OCI-LY3 (cell line): Measurements from ENCODE around the gene SLC5A11.

Source experiments
- H2AFZ ChIP-seq: fragments of 200-600, 300-600 bp; shearing (Covaris generic); 2 replicates; pipeline ENCODE4 v1.6.0; 2014; ENCODE audit warnings: antibody characterized with exemption, low read depth, low read length
- H3K27ac ChIP-seq: fragments of 200-600, 300-600 bp; sonication (generic); 2 replicates; pipeline ENCODE4 v1.5.1; 2014; ENCODE audit warnings: mild to moderate bottlenecking, low read length, moderate library complexity, mixed read lengths
- H3K27me3 ChIP-seq: fragments of 200-600, 300-600 bp; sonication (generic); 2 replicates; pipeline ENCODE4 v1.6.1; 2014; ENCODE audit warnings: low read depth, low read length, mixed read lengths
- H3K36me3 ChIP-seq: fragments of 200-600, 300-600 bp; sonication (generic); replicated peaks from 2 replicates; pipeline ENCODE3; 2014; ENCODE audit warnings: low read depth, low read length, mixed read lengths
- H3K4me1 ChIP-seq: fragments of 300-600, 200-600 bp; sonication (generic); 2 replicates; pipeline ENCODE4 v1.6.1; 2014; ENCODE audit warnings: low read length, mixed read lengths
- H3K4me2 ChIP-seq: fragments of 200-600, 300-600 bp; sonication (generic); 2 replicates; pipeline ENCODE4 v1.6.1; 2014; ENCODE audit warnings: low read length, mixed read lengths
- H3K4me3 ChIP-seq: fragments of 300-600, 200-600 bp; sonication (generic); 2 replicates; pipeline ENCODE4 v1.5.1; 2014; ENCODE audit warnings: antibody characterized with exemption, mild to moderate bottlenecking, low read length, moderate library complexity
- H3K79me2 ChIP-seq: fragments of 300-600, 200-600 bp; shearing (Covaris generic); 2 replicates; pipeline ENCODE4 v1.6.1; 2014; ENCODE audit warnings: mild to moderate bottlenecking, low read length, mixed read lengths
- H3K9ac ChIP-seq: fragments of 300-600, 200-600 bp; shearing (Covaris generic); 2 replicates; pipeline ENCODE4 v1.6.0; 2014; ENCODE audit warnings: mild to moderate bottlenecking, low read length, moderate library complexity
- H3K9me3 ChIP-seq: fragments of 200-600, 300-600 bp; shearing (Covaris generic); 2 replicates; pipeline ENCODE4 v1.6.1; 2014; ENCODE audit warnings: low read length, mixed read lengths; ENCODE audit not compliant: insufficient read depth
- H4K20me1 ChIP-seq: fragments of 200-600, 300-600 bp; sonication (generic); 2 replicates; pipeline ENCODE4 v1.6.1; 2016; ENCODE audit warnings: low read length, mixed read lengths; ENCODE audit not compliant: insufficient read depth
- EZH2phosphoT487 ChIP-seq: fragments of 200-600 bp; shearing (Covaris generic); IDR thresholded peaks from 2 replicates; pipeline ENCODE4 v1.6.1; 2018; ENCODE audit warnings: antibody characterized with exemption, mixed run types, low read depth
- TF ChIP-seq, protein P1 (sequence below): fragments of 200-600, 300-600 bp; sonication (generic); IDR thresholded peaks from 2 replicates; pipeline ENCODE4 v1.5.1; 2014; ENCODE audit warnings: antibody characterized with exemption, low read length, low read depth

Gene SLC5A11

DNA sequence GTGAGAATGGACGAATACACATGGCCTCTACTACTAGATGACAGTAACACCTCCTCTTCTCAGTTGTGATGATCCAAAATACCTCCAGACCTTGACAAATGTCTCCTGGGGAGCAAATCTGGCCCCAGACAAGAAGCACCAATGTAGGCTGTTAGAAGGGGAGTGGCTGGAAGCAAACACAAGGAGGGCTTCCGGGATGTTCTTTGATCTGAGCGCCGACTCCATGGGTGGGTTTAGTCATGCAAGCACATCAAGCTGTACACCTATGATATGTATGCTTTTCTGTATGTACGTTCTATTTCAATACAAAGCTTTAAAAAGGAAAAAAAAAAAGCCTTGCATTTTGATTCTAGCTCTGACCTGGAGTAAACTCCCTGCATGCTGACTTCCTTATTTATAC, 108.0 kb downstream of the SLC5A11 start:
- H3K4me2 ChIP-seq = no peak overlapping the region
- H3K79me2 ChIP-seq = peaks cover 92% of the 10 kb centered on the region
- peaks cover 98% of the 10 kb centered on the region for H3K36me3 ChIP-seq
- peaks cover 95% of the 10 kb centered on the region for H4K20me1 ChIP-seq
- TF ChIP-seq, protein P1, sequence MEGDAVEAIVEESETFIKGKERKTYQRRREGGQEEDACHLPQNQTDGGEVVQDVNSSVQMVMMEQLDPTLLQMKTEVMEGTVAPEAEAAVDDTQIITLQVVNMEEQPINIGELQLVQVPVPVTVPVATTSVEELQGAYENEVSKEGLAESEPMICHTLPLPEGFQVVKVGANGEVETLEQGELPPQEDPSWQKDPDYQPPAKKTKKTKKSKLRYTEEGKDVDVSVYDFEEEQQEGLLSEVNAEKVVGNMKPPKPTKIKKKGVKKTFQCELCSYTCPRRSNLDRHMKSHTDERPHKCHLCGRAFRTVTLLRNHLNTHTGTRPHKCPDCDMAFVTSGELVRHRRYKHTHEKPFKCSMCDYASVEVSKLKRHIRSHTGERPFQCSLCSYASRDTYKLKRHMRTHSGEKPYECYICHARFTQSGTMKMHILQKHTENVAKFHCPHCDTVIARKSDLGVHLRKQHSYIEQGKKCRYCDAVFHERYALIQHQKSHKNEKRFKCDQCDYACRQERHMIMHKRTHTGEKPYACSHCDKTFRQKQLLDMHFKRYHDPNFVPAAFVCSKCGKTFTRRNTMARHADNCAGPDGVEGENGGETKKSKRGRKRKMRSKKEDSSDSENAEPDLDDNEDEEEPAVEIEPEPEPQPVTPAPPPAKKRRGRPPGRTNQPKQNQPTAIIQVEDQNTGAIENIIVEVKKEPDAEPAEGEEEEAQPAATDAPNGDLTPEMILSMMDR = no peak
- TF ChIP-seq EZH2phosphoT487 = no peak
- H3K4me1 ChIP-seq = no peaks in the 10 kb centered on the region
- 0 out of 2 replicates have a peak overlapping the region, but pooled peaks have one; percentile 11 for H3K27ac ChIP-seq
- H3K9ac ChIP-seq = no peak overlapping the region
- H3K4me3 ChIP-seq = no peak overlapping the region
- H3K27me3 ChIP-seq = no peaks in the 10 kb centered on the region
- no peak overlapping the region for H2AFZ ChIP-seq
- H3K9me3 ChIP-seq = no peaks in the 10 kb centered on the region

DNA sequence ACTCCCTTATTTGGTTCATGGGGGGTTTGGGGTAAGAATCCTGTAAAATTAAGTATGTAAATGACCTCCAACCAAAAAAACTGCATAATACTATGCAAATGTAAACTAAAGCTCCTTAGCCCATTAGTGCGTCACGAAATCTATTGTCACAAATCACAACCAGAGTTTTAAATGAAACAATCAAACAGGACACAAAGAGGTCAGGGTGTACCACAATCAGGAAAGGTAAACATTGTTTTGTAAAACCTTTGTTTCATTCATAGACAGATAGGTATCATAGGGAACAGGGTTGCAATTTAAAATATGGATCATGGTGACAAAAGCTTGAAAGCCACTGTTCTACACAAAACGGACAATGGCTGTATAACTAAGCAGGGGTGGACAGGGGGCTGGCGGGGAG, 108.4 kb downstream of the SLC5A11 start:
- Histone ChIP-seq H3K4me3 (no peak overlapping the region), H3K9ac (no peak overlapping the region), H4K20me1 (peaks cover 96% of the 10 kb centered on the region), H3K79me2 (peaks cover 93% of the 10 kb centered on the region), H3K27ac (no peak overlapping the region), H3K9me3 (no peaks in the 10 kb centered on the region), H3K36me3 (peaks cover 98% of the 10 kb centered on the region), H2AFZ (no peak overlapping the region), H3K4me2 (no peak overlapping the region), H3K27me3 (no peaks in the 10 kb centered on the region), H3K4me1 (no peaks in the 10 kb centered on the region)
- TF ChIP-seq EZH2phosphoT487 = no peak
- TF ChIP-seq, protein P1 = no peak

DNA sequence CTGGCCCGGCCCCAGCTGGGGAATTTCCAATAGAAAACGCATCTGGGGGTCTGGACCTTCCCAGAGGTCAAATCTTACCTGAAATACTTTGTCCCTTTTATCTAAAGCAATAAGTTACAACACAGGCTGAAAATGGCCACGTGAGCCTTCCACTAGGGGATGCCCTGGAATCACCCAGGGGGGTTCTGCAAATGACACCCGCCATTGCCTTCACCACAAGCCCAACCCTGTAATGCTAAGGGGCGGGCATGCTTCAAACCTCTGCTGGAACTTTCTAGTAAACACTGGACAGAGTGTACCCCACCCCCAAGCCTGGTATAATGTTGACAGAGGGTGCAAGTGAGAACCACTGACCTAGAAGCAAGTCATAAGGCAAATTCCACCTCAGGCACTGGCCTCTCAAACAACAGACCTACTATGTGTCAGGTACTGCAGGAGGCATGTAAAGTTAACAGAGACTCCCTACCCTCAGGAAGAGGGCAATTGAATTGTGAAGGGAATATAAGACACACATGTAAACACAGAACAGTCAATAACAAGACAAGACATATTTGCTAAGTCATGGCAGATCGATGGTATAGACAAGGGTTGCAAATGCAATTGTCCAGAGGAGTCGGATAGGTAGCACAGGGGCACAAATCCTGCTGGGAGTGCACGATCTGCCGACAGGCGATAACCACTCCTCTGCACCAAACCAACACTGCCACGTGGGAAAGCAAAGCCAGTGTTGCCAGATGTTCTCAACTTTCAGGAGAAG, 110.4 kb downstream of the SLC5A11 start:
- Histone ChIP-seq H4K20me1 (peaks cover 91% of the 10 kb centered on the region), H3K4me3 (no peak overlapping the region), H3K4me2 (no peak overlapping the region), H3K4me1 (no peaks in the 10 kb centered on the region), H2AFZ (no peak overlapping the region), H3K9me3 (no peaks in the 10 kb centered on the region), H3K27me3 (no peaks in the 10 kb centered on the region), H3K36me3 (peaks cover 93% of the 10 kb centered on the region), H3K27ac (no peak overlapping the region), H3K9ac (no peak overlapping the region), H3K79me2 (peaks cover 90% of the 10 kb centered on the region)
- TF ChIP-seq EZH2phosphoT487 = no peak
- TF ChIP-seq, protein P1 = peak; percentile 4; the same call in 1 of the 2 replicates

DNA sequence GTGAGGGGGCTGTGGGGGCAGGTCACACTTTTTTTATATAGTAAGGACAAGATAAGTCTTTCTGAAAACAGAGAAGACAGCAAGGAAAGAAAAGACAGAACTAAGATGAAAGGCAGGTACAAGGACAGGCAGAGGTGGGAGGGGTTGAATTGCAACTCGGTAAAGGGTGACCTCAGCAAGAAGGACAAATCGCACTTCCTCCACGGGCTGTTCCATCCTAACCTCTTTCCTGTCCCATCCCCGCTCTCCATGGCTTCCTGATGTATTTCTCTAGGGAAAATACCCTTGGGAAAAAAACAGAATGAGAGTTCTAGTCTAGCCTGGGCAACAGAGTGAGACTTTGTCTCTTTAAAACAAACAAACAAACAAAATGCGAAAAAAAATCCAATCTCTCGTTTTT, 112.1 kb downstream of the SLC5A11 start:
- H3K27me3 ChIP-seq = no peaks in the 10 kb centered on the region
- H3K36me3 ChIP-seq = peaks cover 86% of the 10 kb centered on the region

More for the DNA sequence above, 112.1 kb downstream of the SLC5A11 start:
- Histone ChIP-seq H4K20me1 (peaks cover 85% of the 10 kb centered on the region), H2AFZ (no peak overlapping the region), H3K9me3 (no peaks in the 10 kb centered on the region; the same call in 1 of the 2 replicates), H3K79me2 (peaks cover 90% of the 10 kb centered on the region), H3K27ac (no peak overlapping the region), H3K4me2 (no peak overlapping the region), H3K9ac (no peak overlapping the region), H3K4me1 (no peaks in the 10 kb centered on the region), H3K4me3 (no peak overlapping the region)
- TF ChIP-seq EZH2phosphoT487 = no peak
- TF ChIP-seq, protein P1 = no peak
